ENCODE results near the gene MRPS27.

Gene MRPS27

DNA sequence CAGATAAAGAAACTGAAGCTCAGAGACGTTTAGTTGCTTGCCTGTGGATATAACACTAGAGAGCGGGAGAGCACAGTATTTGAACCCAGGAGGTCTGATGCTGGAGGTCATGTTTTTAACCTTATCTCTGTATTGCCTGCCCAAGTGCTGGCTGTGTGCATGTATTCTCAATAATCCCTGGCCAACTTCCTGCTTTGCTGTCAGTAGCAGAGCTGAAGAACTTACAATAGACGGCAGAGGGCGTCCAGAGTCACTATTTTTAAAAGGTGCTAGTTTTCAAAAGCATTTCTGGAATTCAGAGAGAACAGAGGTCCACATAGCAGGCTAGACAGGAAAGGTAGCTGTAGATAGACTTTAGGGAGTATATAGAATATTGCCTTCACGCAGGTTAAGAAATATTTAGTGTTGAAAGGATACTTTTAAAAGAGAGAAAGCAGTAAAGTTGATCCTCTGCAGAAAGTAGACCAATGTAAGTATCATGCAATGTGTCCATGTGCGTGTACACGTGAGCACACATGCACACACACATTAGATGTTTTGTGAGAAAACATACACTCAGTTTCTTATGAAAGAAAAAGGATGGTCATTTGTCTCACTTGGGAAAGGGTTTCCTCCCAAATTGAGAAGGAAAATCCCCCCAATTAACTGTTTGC, 46.4 kb upstream of the MRPS27 start:
- H4K8ac ChIP-seq (ENCODE audit: low read depth, low read length), result no peak overlapping the region
- H4K91ac ChIP-seq (ENCODE audit: low read depth, low read length, poor library complexity), result no peak overlapping the region
- H3K14ac ChIP-seq (ENCODE audit: low read length), result no peak overlapping the region
- H3K4me3 ChIP-seq (ENCODE audit: low read length in 2 of 2), result no peak overlapping the region
- peaks cover 1 to 14% of the 10 kb centered on the region in 2 donors for H3K36me3 ChIP-seq (replicated peaks in 1 of 2; ENCODE audit: control insufficient read depth in 2 of 2, insufficient read depth in 2 of 2, low read length in 2 of 2)
- no peak overlapping the region for H2AFZ ChIP-seq (ENCODE audit: low read length)
- DNase-seq (ENCODE audit: low spot score), result peak; percentile 61
- H3K4ac ChIP-seq (ENCODE audit: low read length), result no peak overlapping the region
- no peak overlapping the region for H3K23ac ChIP-seq (ENCODE audit: low read depth, low read length, poor library complexity)
- H2BK5ac ChIP-seq (ENCODE audit: low read length), result no peak overlapping the region
- H3K4me1 ChIP-seq (ENCODE audit: control insufficient read depth in 2 of 2, insufficient read depth in 1 of 2, low read depth in 1 of 2, low read length in 2 of 2), result peaks cover 5 to 25% of the 10 kb centered on the region in 2 donors
- no peak overlapping the region for H2BK15ac ChIP-seq (ENCODE audit: low read length)
- no peak overlapping the region for H3K18ac ChIP-seq (ENCODE audit: low read length)
- no peak overlapping the region for H2BK12ac ChIP-seq (ENCODE audit: low read length)
- H3K9ac ChIP-seq (ENCODE audit: low read depth, low read length, poor library complexity), result no peak overlapping the region
- H3K4me2 ChIP-seq (ENCODE audit: insufficient read depth, low read length, poor library complexity, severe bottlenecking), result no peak overlapping the region
- WGBS, 2 donors (ENCODE audit: extremely low coverage in 2 of 2, insufficient read length in 2 of 2, insufficient replicate concordance in 1 of 2), result no CpG with 5 or more reads among the region's 7 CpGs
- no peaks in the 10 kb centered on the region for H3K27me3 ChIP-seq (ENCODE audit: control insufficient read depth in 3 of 3, insufficient read depth in 3 of 3, low read depth in 1 of 3, low read length in 3 of 3)
- H3K27ac ChIP-seq (replicated peaks; ENCODE audit: low read length), result no peak overlapping the region
- H2AK5ac ChIP-seq (ENCODE audit: low read depth, low read length), result no peak overlapping the region
- no peak overlapping the region for H2BK120ac ChIP-seq (ENCODE audit: low read depth, low read length)
- no peaks in the 10 kb centered on the region for H3K79me1 ChIP-seq (ENCODE audit: low read depth, low read length)
- H3K9me3 ChIP-seq (replicated peaks in 1 of 2; ENCODE audit: control insufficient read depth in 2 of 2, insufficient read depth in 1 of 2, low read depth in 1 of 2, low read length in 2 of 2), result peaks cover 2 to 19% of the 10 kb centered on the region in 2 donors

DNA sequence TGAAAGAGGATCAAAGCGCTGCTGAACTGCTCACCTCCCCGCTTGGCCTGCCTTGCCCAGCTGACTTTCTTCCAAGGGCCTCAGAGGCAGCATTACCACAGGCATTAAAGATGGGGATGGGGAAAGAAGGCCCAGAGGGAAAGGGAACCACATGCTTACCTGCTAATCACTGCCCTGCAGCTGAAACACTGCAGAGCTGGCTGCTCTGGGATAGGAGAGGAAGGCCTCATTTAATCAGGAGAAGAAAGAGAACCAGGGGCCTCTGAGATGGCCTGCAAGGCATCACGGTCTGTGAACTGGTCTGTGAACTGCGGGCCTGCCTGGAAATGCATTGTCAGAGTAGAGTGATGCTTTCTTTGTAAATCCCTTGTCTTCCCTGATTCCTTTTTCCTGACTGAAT, 44.9 kb upstream of the MRPS27 start:
- no peak overlapping the region for H2BK5ac ChIP-seq (ENCODE audit: low read length)
- no peak overlapping the region for H2AFZ ChIP-seq (ENCODE audit: low read length)
- no peaks in the 10 kb centered on the region for H3K79me1 ChIP-seq (ENCODE audit: low read depth, low read length)
- H3K4me1 ChIP-seq (ENCODE audit: control insufficient read depth in 2 of 2, insufficient read depth in 1 of 2, low read depth in 1 of 2, low read length in 2 of 2), result peaks cover 5 to 25% of the 10 kb centered on the region in 2 donors
- H3K4ac ChIP-seq (ENCODE audit: low read length), result no peak overlapping the region
- no peak overlapping the region for H4K91ac ChIP-seq (ENCODE audit: low read depth, low read length, poor library complexity)
- peak overlapping the region; percentile 13 for H2AK5ac ChIP-seq (ENCODE audit: low read depth, low read length)
- H4K8ac ChIP-seq (ENCODE audit: low read depth, low read length), result no peak overlapping the region
- no peak overlapping the region for H3K18ac ChIP-seq (ENCODE audit: low read length)
- no peak overlapping the region for H2BK12ac ChIP-seq (ENCODE audit: low read length)
- no peaks in the 10 kb centered on the region for H3K27me3 ChIP-seq (ENCODE audit: control insufficient read depth in 3 of 3, insufficient read depth in 3 of 3, low read depth in 1 of 3, low read length in 3 of 3)
- H3K14ac ChIP-seq (ENCODE audit: low read length), result no peak overlapping the region
- no peak overlapping the region for H3K4me3 ChIP-seq (ENCODE audit: low read length in 2 of 2)
- H3K4me2 ChIP-seq (ENCODE audit: insufficient read depth, low read length, poor library complexity, severe bottlenecking), result no peak overlapping the region
- no peak overlapping the region for H3K27ac ChIP-seq (replicated peaks; ENCODE audit: low read length)
- DNase-seq (ENCODE audit: low spot score), result no peak
- no peak overlapping the region for H2BK120ac ChIP-seq (ENCODE audit: low read depth, low read length)
- H2BK15ac ChIP-seq (ENCODE audit: low read length), result no peak overlapping the region
- H3K23ac ChIP-seq (ENCODE audit: low read depth, low read length, poor library complexity), result no peak overlapping the region
- H3K36me3 ChIP-seq (replicated peaks in 1 of 2; ENCODE audit: control insufficient read depth in 2 of 2, insufficient read depth in 2 of 2, low read length in 2 of 2), result peaks cover 1 to 27% of the 10 kb centered on the region in 2 donors
- no peak overlapping the region for H3K9ac ChIP-seq (ENCODE audit: low read depth, low read length, poor library complexity)
- peaks cover 0 to 18% of the 10 kb centered on the region in 2 donors for H3K9me3 ChIP-seq (replicated peaks in 1 of 2; ENCODE audit: control insufficient read depth in 2 of 2, insufficient read depth in 1 of 2, low read depth in 1 of 2, low read length in 2 of 2)
- no CpG with 5 or more reads among the region's 4 CpGs for WGBS, 2 donors (ENCODE audit: extremely low coverage in 2 of 2, insufficient read length in 2 of 2, insufficient replicate concordance in 1 of 2)

DNA sequence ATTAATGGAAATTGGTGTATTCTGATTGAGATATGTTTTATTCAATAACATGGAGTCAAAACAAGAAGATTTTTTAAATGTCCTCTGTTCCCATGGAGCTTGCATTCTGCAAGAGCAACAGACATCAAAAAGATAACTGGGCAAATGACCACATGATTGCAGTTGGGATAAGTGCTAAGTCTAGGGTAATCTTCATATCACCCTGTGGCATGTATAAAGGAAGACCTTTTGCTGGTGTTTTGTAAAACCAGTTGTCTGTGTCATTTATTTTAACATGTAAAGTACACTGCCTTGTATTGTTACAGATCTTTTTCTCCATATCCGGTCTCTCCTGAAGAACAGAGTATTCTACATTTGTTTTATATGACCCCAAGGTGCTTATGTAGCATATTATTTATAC, 44.1 kb upstream of the MRPS27 start:
- no peak overlapping the region for H4K91ac ChIP-seq (ENCODE audit: low read depth, low read length, poor library complexity)
- no peak overlapping the region for H3K9ac ChIP-seq (ENCODE audit: low read depth, low read length, poor library complexity)
- no peak overlapping the region for H3K14ac ChIP-seq (ENCODE audit: low read length)
- peaks cover 3 to 25% of the 10 kb centered on the region in 2 donors for H3K4me1 ChIP-seq (ENCODE audit: control insufficient read depth in 2 of 2, insufficient read depth in 1 of 2, low read depth in 1 of 2, low read length in 2 of 2)
- H3K4ac ChIP-seq (ENCODE audit: low read length), result no peak overlapping the region
- no peak overlapping the region for H3K18ac ChIP-seq (ENCODE audit: low read length)
- H4K8ac ChIP-seq (ENCODE audit: low read depth, low read length), result no peak overlapping the region
- H3K27ac ChIP-seq (replicated peaks; ENCODE audit: low read length), result no peak overlapping the region
- H3K36me3 ChIP-seq (replicated peaks in 1 of 2; ENCODE audit: control insufficient read depth in 2 of 2, insufficient read depth in 2 of 2, low read length in 2 of 2), result peaks cover 1 to 34% of the 10 kb centered on the region in 2 donors
- H3K9me3 ChIP-seq (replicated peaks in 1 of 2; ENCODE audit: control insufficient read depth in 2 of 2, insufficient read depth in 1 of 2, low read depth in 1 of 2, low read length in 2 of 2), result peaks cover 0 to 18% of the 10 kb centered on the region in 2 donors
- H3K23ac ChIP-seq (ENCODE audit: low read depth, low read length, poor library complexity), result no peak overlapping the region
- no peak overlapping the region for H3K4me2 ChIP-seq (ENCODE audit: insufficient read depth, low read length, poor library complexity, severe bottlenecking)
- H2BK12ac ChIP-seq (ENCODE audit: low read length), result no peak overlapping the region
- H3K27me3 ChIP-seq (ENCODE audit: control insufficient read depth in 3 of 3, insufficient read depth in 3 of 3, low read depth in 1 of 3, low read length in 3 of 3), result no peaks in the 10 kb centered on the region
- WGBS, 2 donors (ENCODE audit: extremely low coverage in 2 of 2, insufficient read length in 2 of 2, insufficient replicate concordance in 1 of 2), result no CpG with 5 or more reads among the region's 1 CpG
- H3K79me1 ChIP-seq (ENCODE audit: low read depth, low read length), result no peaks in the 10 kb centered on the region
- H2BK15ac ChIP-seq (ENCODE audit: low read length), result no peak overlapping the region
- H2AK5ac ChIP-seq (ENCODE audit: low read depth, low read length), result no peak overlapping the region
- no peak overlapping the region for H3K4me3 ChIP-seq (ENCODE audit: low read length in 2 of 2)
- no peak overlapping the region for H2BK120ac ChIP-seq (ENCODE audit: low read depth, low read length)
- no peak for DNase-seq (ENCODE audit: low spot score)
- H2BK5ac ChIP-seq (ENCODE audit: low read length), result no peak overlapping the region
- no peak overlapping the region for H2AFZ ChIP-seq (ENCODE audit: low read length)

DNA sequence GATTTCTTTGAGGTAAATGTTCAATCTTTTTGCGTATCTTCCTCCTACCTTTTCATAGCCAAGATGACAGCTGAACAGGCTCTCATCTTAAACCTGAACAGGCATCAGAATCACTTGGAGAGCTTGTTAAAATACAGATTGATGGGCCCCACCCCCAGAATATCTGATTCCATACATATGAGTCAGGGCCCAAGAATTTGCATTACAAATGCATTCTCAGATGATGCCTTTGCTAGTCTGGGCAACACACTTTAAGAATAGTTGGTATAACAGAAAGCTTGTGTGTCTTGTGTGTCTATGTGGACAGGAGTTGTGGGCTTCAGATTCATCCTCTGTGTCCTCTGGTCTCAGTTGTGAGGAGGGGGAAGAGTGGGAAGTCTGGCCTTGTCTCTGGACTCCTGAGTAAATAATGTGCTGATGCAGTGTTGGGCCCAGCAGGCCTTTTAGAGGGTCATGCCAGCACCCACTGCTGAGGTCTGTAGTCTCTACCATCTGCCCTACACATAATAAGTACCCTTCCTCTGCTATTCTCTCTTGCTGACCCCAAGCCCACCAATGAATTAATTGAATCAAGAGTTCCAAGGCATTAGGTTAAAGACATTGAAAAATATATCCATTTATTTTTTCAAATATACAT, 43.2 kb upstream of the MRPS27 start:
- Histone ChIP-seq H3K4me3 (ENCODE audit: low read length in 2 of 2) (no peak overlapping the region), H2AK5ac (ENCODE audit: low read depth, low read length) (no peak overlapping the region), H3K9me3 (replicated peaks in 1 of 2; ENCODE audit: control insufficient read depth in 2 of 2, insufficient read depth in 1 of 2, low read depth in 1 of 2, low read length in 2 of 2) (peaks cover 0 to 18% of the 10 kb centered on the region in 2 donors), H3K18ac (ENCODE audit: low read length) (no peak overlapping the region), H3K9ac (ENCODE audit: low read depth, low read length, poor library complexity) (peak overlapping the region; percentile 9), H3K4me1 (ENCODE audit: control insufficient read depth in 2 of 2, insufficient read depth in 1 of 2, low read depth in 1 of 2, low read length in 2 of 2) (peaks cover 3 to 25% of the 10 kb centered on the region in 2 donors), H3K23ac (ENCODE audit: low read depth, low read length, poor library complexity) (no peak overlapping the region), H3K4ac (ENCODE audit: low read length) (no peak overlapping the region), H2BK5ac (ENCODE audit: low read length) (no peak overlapping the region), H3K14ac (ENCODE audit: low read length) (no peak overlapping the region), H3K27me3 (ENCODE audit: control insufficient read depth in 3 of 3, insufficient read depth in 3 of 3, low read depth in 1 of 3, low read length in 3 of 3) (no peaks in the 10 kb centered on the region), H2BK12ac (ENCODE audit: low read length) (no peak overlapping the region), H2AFZ (ENCODE audit: low read length) (no peak overlapping the region), H3K36me3 (replicated peaks in 1 of 2; ENCODE audit: control insufficient read depth in 2 of 2, insufficient read depth in 2 of 2, low read length in 2 of 2) (peaks cover 4 to 43% of the 10 kb centered on the region in 2 donors), H3K4me2 (ENCODE audit: insufficient read depth, low read length, poor library complexity, severe bottlenecking) (no peak overlapping the region), H4K8ac (ENCODE audit: low read depth, low read length) (no peak overlapping the region), H2BK120ac (ENCODE audit: low read depth, low read length) (no peak overlapping the region), H3K27ac (replicated peaks; ENCODE audit: low read length) (no peak overlapping the region), H2BK15ac (ENCODE audit: low read length) (no peak overlapping the region), H3K79me1 (ENCODE audit: low read depth, low read length) (no peaks in the 10 kb centered on the region), H4K91ac (ENCODE audit: low read depth, low read length, poor library complexity) (no peak overlapping the region)
- DNase-seq (ENCODE audit: low spot score), result no peak
- WGBS, 2 donors (ENCODE audit: extremely low coverage in 2 of 2, insufficient read length in 2 of 2, insufficient replicate concordance in 1 of 2), result no CpG with 5 or more reads among the region's 1 CpG
